Sigmoid colon (tissue), 4 donors: Measurements from ENCODE around the gene ADNP2.

Experiments used
- EP300 ChIP-seq, 4 donors: sonication (generic); formaldehyde crosslinking; IDR thresholded peaks; one replicate each; pipeline ENCODE4 v1.6.1; 2017; ENCODE audit warnings: antibody characterized with exemption in 4 of 4
- POLR2A ChIP-seq, 2 donors: fragments of 450-650 bp; IDR thresholded peaks; one replicate each; pipeline ENCODE4 v1.6.1; 2016; ENCODE audit warnings: antibody characterized with exemption in 2 of 2, mild to moderate bottlenecking in 2 of 2, moderate library complexity in 2 of 2
- TF ChIP-seq, protein P1 (sequence below), 4 experiments: fragments of 450-650 bp in 3 of 4; fragments of 200-600 bp in 1 of 4; IDR thresholded peaks; one replicate each; pipeline ENCODE4 v1.5.1; 2016 to 2019; ENCODE audit warnings: antibody characterized with exemption in 4 of 4, mild to moderate bottlenecking in 3 of 4, moderate library complexity in 2 of 4

DNA sequence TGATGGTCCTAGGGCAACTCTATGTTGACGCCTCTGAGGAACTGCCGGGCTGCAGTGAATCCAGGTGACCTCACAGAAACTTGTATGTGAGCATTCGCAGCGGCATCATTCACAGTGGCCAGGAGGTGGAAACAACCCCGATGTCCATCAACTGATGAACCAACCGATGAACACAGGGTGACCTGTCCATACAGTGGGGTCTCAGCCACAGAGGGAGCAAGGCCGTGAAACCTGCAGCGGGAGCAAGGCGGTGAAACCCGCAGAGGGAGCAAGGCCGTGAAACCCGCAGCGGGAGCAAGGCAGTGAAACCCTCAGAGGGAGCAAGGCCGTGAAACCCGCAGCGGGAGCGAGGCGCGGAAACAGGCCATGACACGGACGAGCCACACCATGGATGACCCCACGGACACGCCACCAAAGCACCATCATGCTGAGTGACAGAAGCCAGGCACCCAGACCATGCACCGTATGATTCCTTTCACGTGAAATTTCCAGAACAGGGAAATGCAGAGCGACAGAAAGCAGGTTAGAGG is 75.2 kb downstream of the ADNP2 start:
- TF ChIP-seq, protein P1, sequence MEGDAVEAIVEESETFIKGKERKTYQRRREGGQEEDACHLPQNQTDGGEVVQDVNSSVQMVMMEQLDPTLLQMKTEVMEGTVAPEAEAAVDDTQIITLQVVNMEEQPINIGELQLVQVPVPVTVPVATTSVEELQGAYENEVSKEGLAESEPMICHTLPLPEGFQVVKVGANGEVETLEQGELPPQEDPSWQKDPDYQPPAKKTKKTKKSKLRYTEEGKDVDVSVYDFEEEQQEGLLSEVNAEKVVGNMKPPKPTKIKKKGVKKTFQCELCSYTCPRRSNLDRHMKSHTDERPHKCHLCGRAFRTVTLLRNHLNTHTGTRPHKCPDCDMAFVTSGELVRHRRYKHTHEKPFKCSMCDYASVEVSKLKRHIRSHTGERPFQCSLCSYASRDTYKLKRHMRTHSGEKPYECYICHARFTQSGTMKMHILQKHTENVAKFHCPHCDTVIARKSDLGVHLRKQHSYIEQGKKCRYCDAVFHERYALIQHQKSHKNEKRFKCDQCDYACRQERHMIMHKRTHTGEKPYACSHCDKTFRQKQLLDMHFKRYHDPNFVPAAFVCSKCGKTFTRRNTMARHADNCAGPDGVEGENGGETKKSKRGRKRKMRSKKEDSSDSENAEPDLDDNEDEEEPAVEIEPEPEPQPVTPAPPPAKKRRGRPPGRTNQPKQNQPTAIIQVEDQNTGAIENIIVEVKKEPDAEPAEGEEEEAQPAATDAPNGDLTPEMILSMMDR (IDR thresholded peaks at IDR 0.05), result no peak
- TF ChIP-seq EP300 (IDR thresholded peaks at IDR 0.05), result no peak
- TF ChIP-seq POLR2A (IDR thresholded peaks at IDR 0.05), result no peak
